GM19438 (cell line): ENCODE measurements around the gene PTPRN2.

ENCODE experiments used
- ATAC-seq: cut with Tn5 transposase; IDR thresholded peaks from one replicate; pipeline ENCODE4 v1.9.1; 2021; ENCODE audit warnings: low read depth; ENCODE audit not compliant: unreplicated experiment

The PTPRN2 gene

GRCh38 chr7:157828881-157829280, 758.7 kb downstream of the PTPRN2 start:
- no peak for ATAC-seq

- no peak for ATAC-seq
Measured at GRCh38 chr7:157828190-157828589, 759.4 kb downstream of the PTPRN2 start.

- ATAC-seq, result no peak
Measured at GRCh38 chr7:157827863-157828160, 759.8 kb downstream of the PTPRN2 start.

GRCh38 chr7:157827045-157827862, 760.4 kb downstream of the PTPRN2 start:
- no peak for ATAC-seq

- no peak for ATAC-seq
Measured at GRCh38 chr7:157826566-157826965, 761.1 kb downstream of the PTPRN2 start.

- ATAC-seq, result no peak
Measured at GRCh38 chr7:157825325-157825724, 762.3 kb downstream of the PTPRN2 start.

GRCh38 chr7:157824819-157825121, 762.9 kb downstream of the PTPRN2 start:
- no peak for ATAC-seq

- no peak for ATAC-seq
Measured at GRCh38 chr7:157824011-157824818, 763.4 kb downstream of the PTPRN2 start.

- no peak for ATAC-seq
Measured at GRCh38 chr7:157822688-157823031, 765.0 kb downstream of the PTPRN2 start.

- no peak for ATAC-seq
Measured at GRCh38 chr7:157821959-157822687, 765.5 kb downstream of the PTPRN2 start.

- no peak for ATAC-seq
Measured at GRCh38 chr7:157820796-157821195, 766.8 kb downstream of the PTPRN2 start.

GRCh38 chr7:157819455-157819807, 768.2 kb downstream of the PTPRN2 start:
- no peak for ATAC-seq

- no peak for ATAC-seq
Measured at GRCh38 chr7:157818701-157819454, 768.7 kb downstream of the PTPRN2 start.

GRCh38 chr7:157817944-157818700, 769.5 kb downstream of the PTPRN2 start:
- ATAC-seq, result no peak

- no peak for ATAC-seq
Measured at GRCh38 chr7:157817433-157817832, 770.2 kb downstream of the PTPRN2 start.

- no peak for ATAC-seq
Measured at GRCh38 chr7:157816526-157817250, 770.9 kb downstream of the PTPRN2 start.

GRCh38 chr7:157816086-157816485, 771.5 kb downstream of the PTPRN2 start:
- no peak for ATAC-seq

- ATAC-seq, result no peak
Measured at GRCh38 chr7:157815706-157816022, 772.0 kb downstream of the PTPRN2 start.

- ATAC-seq, result no peak
Measured at GRCh38 chr7:157814931-157815705, 772.5 kb downstream of the PTPRN2 start.
